WTC11 (cell line): ENCODE measurements around the gene TMUB2. TPM values are rescaled to one million over a fixed set of nuclear protein-coding genes. Genes with fewer than 3 reads are reported as not detected.
"Not testable (repeated sequence)": the region's sequence is repeated elsewhere in the genome, so short reads cannot be mapped to it uniquely, and the experiment has no call there.

Source experiments
- ATAC-seq: fragments of 200-7000 bp; cut with Tn5 transposase; 2 replicates; pipeline ENCODE4 v1.10.0; 2021; ENCODE audit warnings: mild to moderate bottlenecking, moderate library complexity
- CTCF ChIA-PET: fragments of 300-600 bp; sonication (Branson Sonifier 250); formaldehyde crosslinking; loops from one replicate; lab custom pipeline; 2021; ENCODE audit warnings: antibody characterized with exemption; lab: Charles Lee
- POLR2A ChIA-PET: fragments of 350-600 bp; sonication (Branson Sonifier 250); formaldehyde crosslinking; loops from one replicate; lab custom pipeline; 2021; ENCODE audit warnings: antibody characterized with exemption; lab: Charles Lee
- DNase-seq: peaks from one replicate; pipeline ENCODE4 v3.0.0; 2021; ENCODE audit warnings: low spot score
- H3K27ac Mint-ChIP-seq: 2 replicates; pipeline ENCODE4 v1.8.0; 2021; ENCODE audit warnings: mixed read lengths
- H3K27me3 Mint-ChIP-seq: 2 replicates; pipeline ENCODE4 v1.8.0; 2021; ENCODE audit warnings: low read depth, mild to moderate bottlenecking, moderate library complexity, mixed read lengths
- H3K36me3 Mint-ChIP-seq: 2 replicates; pipeline ENCODE4 v1.8.0; 2021; ENCODE audit warnings: mixed read lengths
- H3K4me1 Mint-ChIP-seq: 2 replicates; pipeline ENCODE4 v1.8.0; 2022; ENCODE audit warnings: mixed read lengths
- H3K4me3 Mint-ChIP-seq: 2 replicates; pipeline ENCODE4 v1.8.0; 2021; ENCODE audit warnings: mild to moderate bottlenecking, moderate library complexity, mixed read lengths
- H3K9me3 Mint-ChIP-seq: 2 replicates; pipeline ENCODE4 v1.8.0; 2021; ENCODE audit warnings: mixed read lengths
- ETV6 ChIP-seq: sonication (generic); formaldehyde crosslinking; IDR thresholded peaks from 2 replicates; pipeline ENCODE4 v1.8.1; 2022; ENCODE audit warnings: mild to moderate bottlenecking, missing genetic modification reagents
- GRHL2 ChIP-seq: fragments of 250-450 bp; sonication (Bioruptor Pico); IDR thresholded peaks from 2 replicates; pipeline ENCODE4 v1.8.0; 2022; ENCODE audit warnings: mild to moderate bottlenecking, moderate library complexity; ENCODE audit not compliant: insufficient replicate concordance, severe bottlenecking
- JUN ChIP-seq: sonication (generic); formaldehyde crosslinking; IDR thresholded peaks from 2 replicates; pipeline ENCODE4 v1.8.0; 2023; ENCODE audit warnings: mild to moderate bottlenecking, missing genetic modification reagents
- SMAD4 ChIP-seq: sonication (generic); formaldehyde crosslinking; IDR thresholded peaks from 2 replicates; pipeline ENCODE4 v1.8.0; 2022; ENCODE audit warnings: mild to moderate bottlenecking, missing genetic modification reagents
- SP1 ChIP-seq: sonication (generic); formaldehyde crosslinking; conservative IDR thresholded peaks from 2 replicates; pipeline ENCODE4 v1.8.1; 2022; ENCODE audit warnings: missing genetic modification reagents
- ZNF263 ChIP-seq: sonication (generic); formaldehyde crosslinking; IDR thresholded peaks from 2 replicates; pipeline ENCODE4 v1.8.1; 2022; ENCODE audit warnings: low read depth, mild to moderate bottlenecking, moderate library complexity, missing genetic modification reagents
- ZNF317 ChIP-seq: sonication (generic); formaldehyde crosslinking; IDR thresholded peaks from 2 replicates; pipeline ENCODE4 v1.8.1; 2023; ENCODE audit warnings: low read depth, mild to moderate bottlenecking, moderate library complexity, missing genetic modification reagents, borderline replicate concordance
- ZNF423 ChIP-seq: fragments of 250-450 bp; sonication (Bioruptor Pico); IDR thresholded peaks from 2 replicates; pipeline ENCODE4 v2.1.2; 2022; ENCODE audit warnings: mild to moderate bottlenecking, moderate library complexity
- ZNF671 ChIP-seq: fragments of 250-450 bp; sonication (Bioruptor Pico); IDR thresholded peaks from 2 replicates; pipeline ENCODE4 v1.8.0; 2021; ENCODE audit warnings: mild to moderate bottlenecking
- total RNA-seq: library from RNA; stranded (reverse); gene quantifications from 3 replicates; pipeline ENCODE4 v1.2.3, GENCODE V29; 2021
- TF ChIP-seq, protein P1 (sequence below): sonication (generic); formaldehyde crosslinking; IDR thresholded peaks from 2 replicates; pipeline ENCODE4 v1.8.0; 2023; ENCODE audit warnings: missing genetic modification reagents, mild to moderate bottlenecking, borderline replicate concordance
- TF ChIP-seq, protein P2 (sequence below): sonication (generic); formaldehyde crosslinking; IDR thresholded peaks from 2 replicates; pipeline ENCODE4 v1.8.0; 2022; ENCODE audit warnings: mild to moderate bottlenecking, missing genetic modification reagents
- TF ChIP-seq, protein P3 (sequence below): sonication (generic); formaldehyde crosslinking; IDR thresholded peaks from 2 replicates; pipeline ENCODE4 v1.8.1; 2023; ENCODE audit warnings: mild to moderate bottlenecking, missing genetic modification reagents, moderate library complexity
- TF ChIP-seq, protein P4 (sequence below): fragments of 250-450 bp; sonication (Bioruptor Pico); IDR thresholded peaks from 2 replicates; pipeline ENCODE4 v1.9.0; 2021; ENCODE audit warnings: mild to moderate bottlenecking
- TF ChIP-seq, protein P5 (sequence below): sonication (generic); formaldehyde crosslinking; IDR thresholded peaks from 2 replicates; pipeline ENCODE4 v1.8.0; 2022; ENCODE audit warnings: mild to moderate bottlenecking, missing genetic modification reagents
- TF ChIP-seq, protein P6 (sequence below): sonication (generic); formaldehyde crosslinking; IDR thresholded peaks from 2 replicates; pipeline ENCODE4 v1.8.0; 2022; ENCODE audit warnings: missing genetic modification reagents
- TF ChIP-seq, protein P7 (sequence below): sonication (generic); formaldehyde crosslinking; IDR thresholded peaks from 2 replicates; pipeline ENCODE4 v1.8.0; 2022; ENCODE audit warnings: mild to moderate bottlenecking, missing genetic modification reagents

TMUB2 gene
- total RNA-seq, 1 experiment from 2014 or later: 26.9 TPM

DNA sequence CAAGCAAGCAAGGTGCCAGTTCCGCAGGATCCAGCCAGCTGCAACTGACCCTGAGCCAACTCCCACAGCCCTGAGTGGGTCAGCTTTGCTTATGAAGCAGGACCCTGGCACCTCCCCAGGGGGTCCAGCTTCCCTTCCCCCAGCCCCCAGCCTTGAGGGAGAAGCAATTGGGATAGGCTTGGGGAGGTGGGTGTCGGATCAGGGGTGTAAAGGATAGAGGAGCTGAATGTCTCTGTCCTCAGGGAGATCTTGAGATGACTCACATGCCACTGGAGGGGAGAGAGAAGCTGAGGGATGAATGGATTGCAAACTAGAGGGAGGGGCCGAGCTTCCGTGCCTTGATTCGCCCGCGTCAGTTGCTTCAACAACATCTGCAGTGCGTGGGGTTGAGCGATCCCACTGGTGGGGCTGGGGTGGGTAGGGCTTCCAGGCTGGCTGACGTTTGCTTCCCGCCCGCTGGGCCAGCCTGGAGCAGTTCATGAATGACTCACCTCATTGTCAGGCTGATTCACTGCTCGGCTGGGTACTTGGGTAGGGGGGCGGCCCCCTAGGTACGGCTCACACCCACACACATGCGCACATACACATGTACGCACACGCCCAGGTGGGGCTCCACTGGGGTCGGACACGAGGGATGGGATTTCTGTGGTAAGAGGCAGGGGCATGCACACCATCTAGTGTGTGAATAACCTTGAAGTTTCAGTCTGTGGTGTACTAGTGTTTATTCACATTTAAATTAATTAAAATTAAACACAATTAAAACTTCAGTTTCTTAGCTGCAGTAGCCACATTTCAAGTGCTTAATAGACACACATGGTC lies 48.7 kb upstream of the TMUB2 start (continued):
- TF ChIP-seq, protein P1, sequence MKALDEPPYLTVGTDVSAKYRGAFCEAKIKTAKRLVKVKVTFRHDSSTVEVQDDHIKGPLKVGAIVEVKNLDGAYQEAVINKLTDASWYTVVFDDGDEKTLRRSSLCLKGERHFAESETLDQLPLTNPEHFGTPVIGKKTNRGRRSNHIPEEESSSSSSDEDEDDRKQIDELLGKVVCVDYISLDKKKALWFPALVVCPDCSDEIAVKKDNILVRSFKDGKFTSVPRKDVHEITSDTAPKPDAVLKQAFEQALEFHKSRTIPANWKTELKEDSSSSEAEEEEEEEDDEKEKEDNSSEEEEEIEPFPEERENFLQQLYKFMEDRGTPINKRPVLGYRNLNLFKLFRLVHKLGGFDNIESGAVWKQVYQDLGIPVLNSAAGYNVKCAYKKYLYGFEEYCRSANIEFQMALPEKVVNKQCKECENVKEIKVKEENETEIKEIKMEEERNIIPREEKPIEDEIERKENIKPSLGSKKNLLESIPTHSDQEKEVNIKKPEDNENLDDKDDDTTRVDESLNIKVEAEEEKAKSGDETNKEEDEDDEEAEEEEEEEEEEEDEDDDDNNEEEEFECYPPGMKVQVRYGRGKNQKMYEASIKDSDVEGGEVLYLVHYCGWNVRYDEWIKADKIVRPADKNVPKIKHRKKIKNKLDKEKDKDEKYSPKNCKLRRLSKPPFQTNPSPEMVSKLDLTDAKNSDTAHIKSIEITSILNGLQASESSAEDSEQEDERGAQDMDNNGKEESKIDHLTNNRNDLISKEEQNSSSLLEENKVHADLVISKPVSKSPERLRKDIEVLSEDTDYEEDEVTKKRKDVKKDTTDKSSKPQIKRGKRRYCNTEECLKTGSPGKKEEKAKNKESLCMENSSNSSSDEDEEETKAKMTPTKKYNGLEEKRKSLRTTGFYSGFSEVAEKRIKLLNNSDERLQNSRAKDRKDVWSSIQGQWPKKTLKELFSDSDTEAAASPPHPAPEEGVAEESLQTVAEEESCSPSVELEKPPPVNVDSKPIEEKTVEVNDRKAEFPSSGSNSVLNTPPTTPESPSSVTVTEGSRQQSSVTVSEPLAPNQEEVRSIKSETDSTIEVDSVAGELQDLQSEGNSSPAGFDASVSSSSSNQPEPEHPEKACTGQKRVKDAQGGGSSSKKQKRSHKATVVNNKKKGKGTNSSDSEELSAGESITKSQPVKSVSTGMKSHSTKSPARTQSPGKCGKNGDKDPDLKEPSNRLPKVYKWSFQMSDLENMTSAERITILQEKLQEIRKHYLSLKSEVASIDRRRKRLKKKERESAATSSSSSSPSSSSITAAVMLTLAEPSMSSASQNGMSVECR: 0 out of 2 replicates have a peak, but pooled peaks have one; percentile 50
- TF ChIP-seq SMAD4 (peak; percentile 14; the same call in 1 of the 2 replicates), JUN (CRISPR knock-in tag) (0 out of 2 replicates have a peak, but pooled peaks have one; percentile 44), ZNF671 (CRISPR knock-in tag) (no peak), SP1 (CRISPR knock-in tag) (no peak), ZNF317 (CRISPR knock-in tag) (no peak), GRHL2 (no peak), ETV6 (CRISPR knock-in tag) (no peak; the same call in 1 of the 2 replicates), ZNF263 (no peak), ZNF423 (CRISPR knock-in tag) (peak; percentile 90)
- TF ChIP-seq, protein P2, sequence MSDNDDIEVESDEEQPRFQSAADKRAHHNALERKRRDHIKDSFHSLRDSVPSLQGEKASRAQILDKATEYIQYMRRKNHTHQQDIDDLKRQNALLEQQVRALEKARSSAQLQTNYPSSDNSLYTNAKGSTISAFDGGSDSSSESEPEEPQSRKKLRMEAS: peak; percentile 62; the same call in 1 of the 2 replicates
- TF ChIP-seq, protein P3, sequence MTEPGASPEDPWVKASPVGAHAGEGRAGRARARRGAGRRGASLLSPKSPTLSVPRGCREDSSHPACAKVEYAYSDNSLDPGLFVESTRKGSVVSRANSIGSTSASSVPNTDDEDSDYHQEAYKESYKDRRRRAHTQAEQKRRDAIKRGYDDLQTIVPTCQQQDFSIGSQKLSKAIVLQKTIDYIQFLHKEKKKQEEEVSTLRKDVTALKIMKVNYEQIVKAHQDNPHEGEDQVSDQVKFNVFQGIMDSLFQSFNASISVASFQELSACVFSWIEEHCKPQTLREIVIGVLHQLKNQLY (CRISPR knock-in tag): no peak
- TF ChIP-seq, protein P4, sequence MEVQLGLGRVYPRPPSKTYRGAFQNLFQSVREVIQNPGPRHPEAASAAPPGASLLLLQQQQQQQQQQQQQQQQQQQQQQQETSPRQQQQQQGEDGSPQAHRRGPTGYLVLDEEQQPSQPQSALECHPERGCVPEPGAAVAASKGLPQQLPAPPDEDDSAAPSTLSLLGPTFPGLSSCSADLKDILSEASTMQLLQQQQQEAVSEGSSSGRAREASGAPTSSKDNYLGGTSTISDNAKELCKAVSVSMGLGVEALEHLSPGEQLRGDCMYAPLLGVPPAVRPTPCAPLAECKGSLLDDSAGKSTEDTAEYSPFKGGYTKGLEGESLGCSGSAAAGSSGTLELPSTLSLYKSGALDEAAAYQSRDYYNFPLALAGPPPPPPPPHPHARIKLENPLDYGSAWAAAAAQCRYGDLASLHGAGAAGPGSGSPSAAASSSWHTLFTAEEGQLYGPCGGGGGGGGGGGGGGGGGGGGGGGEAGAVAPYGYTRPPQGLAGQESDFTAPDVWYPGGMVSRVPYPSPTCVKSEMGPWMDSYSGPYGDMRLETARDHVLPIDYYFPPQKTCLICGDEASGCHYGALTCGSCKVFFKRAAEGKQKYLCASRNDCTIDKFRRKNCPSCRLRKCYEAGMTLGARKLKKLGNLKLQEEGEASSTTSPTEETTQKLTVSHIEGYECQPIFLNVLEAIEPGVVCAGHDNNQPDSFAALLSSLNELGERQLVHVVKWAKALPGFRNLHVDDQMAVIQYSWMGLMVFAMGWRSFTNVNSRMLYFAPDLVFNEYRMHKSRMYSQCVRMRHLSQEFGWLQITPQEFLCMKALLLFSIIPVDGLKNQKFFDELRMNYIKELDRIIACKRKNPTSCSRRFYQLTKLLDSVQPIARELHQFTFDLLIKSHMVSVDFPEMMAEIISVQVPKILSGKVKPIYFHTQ (CRISPR knock-in tag): no peak
- TF ChIP-seq, protein P5, sequence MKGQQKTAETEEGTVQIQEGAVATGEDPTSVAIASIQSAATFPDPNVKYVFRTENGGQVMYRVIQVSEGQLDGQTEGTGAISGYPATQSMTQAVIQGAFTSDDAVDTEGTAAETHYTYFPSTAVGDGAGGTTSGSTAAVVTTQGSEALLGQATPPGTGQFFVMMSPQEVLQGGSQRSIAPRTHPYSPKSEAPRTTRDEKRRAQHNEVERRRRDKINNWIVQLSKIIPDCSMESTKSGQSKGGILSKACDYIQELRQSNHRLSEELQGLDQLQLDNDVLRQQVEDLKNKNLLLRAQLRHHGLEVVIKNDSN (CRISPR knock-in tag): 0 out of 2 replicates have a peak, but pooled peaks have one; percentile 29
- TF ChIP-seq, protein P6, sequence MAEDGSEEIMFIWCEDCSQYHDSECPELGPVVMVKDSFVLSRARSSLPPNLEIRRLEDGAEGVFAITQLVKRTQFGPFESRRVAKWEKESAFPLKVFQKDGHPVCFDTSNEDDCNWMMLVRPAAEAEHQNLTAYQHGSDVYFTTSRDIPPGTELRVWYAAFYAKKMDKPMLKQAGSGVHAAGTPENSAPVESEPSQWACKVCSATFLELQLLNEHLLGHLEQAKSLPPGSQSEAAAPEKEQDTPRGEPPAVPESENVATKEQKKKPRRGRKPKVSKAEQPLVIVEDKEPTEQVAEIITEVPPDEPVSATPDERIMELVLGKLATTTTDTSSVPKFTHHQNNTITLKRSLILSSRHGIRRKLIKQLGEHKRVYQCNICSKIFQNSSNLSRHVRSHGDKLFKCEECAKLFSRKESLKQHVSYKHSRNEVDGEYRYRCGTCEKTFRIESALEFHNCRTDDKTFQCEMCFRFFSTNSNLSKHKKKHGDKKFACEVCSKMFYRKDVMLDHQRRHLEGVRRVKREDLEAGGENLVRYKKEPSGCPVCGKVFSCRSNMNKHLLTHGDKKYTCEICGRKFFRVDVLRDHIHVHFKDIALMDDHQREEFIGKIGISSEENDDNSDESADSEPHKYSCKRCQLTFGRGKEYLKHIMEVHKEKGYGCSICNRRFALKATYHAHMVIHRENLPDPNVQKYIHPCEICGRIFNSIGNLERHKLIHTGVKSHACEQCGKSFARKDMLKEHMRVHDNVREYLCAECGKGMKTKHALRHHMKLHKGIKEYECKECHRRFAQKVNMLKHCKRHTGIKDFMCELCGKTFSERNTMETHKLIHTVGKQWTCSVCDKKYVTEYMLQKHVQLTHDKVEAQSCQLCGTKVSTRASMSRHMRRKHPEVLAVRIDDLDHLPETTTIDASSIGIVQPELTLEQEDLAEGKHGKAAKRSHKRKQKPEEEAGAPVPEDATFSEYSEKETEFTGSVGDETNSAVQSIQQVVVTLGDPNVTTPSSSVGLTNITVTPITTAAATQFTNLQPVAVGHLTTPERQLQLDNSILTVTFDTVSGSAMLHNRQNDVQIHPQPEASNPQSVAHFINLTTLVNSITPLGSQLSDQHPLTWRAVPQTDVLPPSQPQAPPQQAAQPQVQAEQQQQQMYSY (CRISPR knock-in tag): no peak
- TF ChIP-seq, protein P7, sequence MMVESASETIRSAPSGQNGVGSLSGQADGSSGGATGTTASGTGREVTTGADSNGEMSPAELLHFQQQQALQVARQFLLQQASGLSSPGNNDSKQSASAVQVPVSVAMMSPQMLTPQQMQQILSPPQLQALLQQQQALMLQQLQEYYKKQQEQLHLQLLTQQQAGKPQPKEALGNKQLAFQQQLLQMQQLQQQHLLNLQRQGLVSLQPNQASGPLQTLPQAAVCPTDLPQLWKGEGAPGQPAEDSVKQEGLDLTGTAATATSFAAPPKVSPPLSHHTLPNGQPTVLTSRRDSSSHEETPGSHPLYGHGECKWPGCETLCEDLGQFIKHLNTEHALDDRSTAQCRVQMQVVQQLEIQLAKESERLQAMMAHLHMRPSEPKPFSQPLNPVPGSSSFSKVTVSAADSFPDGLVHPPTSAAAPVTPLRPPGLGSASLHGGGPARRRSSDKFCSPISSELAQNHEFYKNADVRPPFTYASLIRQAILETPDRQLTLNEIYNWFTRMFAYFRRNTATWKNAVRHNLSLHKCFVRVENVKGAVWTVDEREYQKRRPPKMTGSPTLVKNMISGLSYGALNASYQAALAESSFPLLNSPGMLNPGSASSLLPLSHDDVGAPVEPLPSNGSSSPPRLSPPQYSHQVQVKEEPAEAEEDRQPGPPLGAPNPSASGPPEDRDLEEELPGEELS (CRISPR knock-in tag): no peak
- TF ChIP-seq, all 79 proteins: peak for 9

DNA sequence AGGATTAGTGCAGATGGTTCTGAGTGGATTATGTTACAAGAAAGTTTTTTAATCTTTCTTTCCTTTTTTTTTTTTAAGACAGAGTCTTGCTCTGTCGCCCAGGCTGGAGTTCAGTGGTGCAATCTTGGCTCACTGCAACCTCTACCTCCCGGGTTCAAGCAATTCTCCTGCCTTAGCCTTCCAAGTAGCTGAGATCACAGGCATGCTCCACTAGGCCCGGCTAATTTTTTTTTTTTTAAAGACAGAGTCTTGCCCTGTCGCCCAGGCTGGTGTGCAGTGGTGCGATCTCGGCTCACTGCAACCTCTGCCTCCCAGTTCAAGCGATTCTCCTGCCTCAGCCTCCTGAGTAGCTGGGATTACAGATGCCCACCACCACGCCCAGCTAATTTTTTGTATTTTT lies 42.9 kb upstream of the TMUB2 start:
- ATAC-seq, H3K4me1 Mint-ChIP-seq, DNase-seq, POLR2A ChIA-PET, H3K9me3 Mint-ChIP-seq, H3K4me3 Mint-ChIP-seq, H3K27ac Mint-ChIP-seq, H3K27me3 Mint-ChIP-seq: not testable (repeated sequence)
- CTCF ChIA-PET: interaction anchor here (0.6 to 1.1 kb wide), 2 partner anchors 21 to 324 kb away, joined by 3 to 5 read pairs; partner anchors contain the start of gene HDAC5
- H3K36me3 Mint-ChIP-seq: peaks cover 36% of the 10 kb centered on the region
